ENCODE measurements around the gene TMEM220.
"Not testable (repeated sequence)": the region's sequence is repeated elsewhere in the genome, so short reads cannot be mapped to it uniquely, and the experiment has no call there.

The TMEM220 gene

GRCh38 chr17:10754861-10755591 is 25.2 kb upstream of the TMEM220 start:
- no peak for DNase-seq (ENCODE audit: low read depth in 2 of 2)

GRCh38 chr17:10754109-10754508 is 24.3 kb upstream of the TMEM220 start:
- DNase-seq (ENCODE audit: low read depth in 2 of 2) = no peak

- DNase-seq (ENCODE audit: low read depth in 2 of 2) = no peak
Measured at GRCh38 chr17:10752696-10753095, 22.9 kb upstream of the TMEM220 start.

- no peak for DNase-seq (ENCODE audit: low read depth in 2 of 2)
Measured at GRCh38 chr17:10751563-10751962, 21.7 kb upstream of the TMEM220 start.

GRCh38 chr17:10750210-10750609 is 20.4 kb upstream of the TMEM220 start:
- no peak for DNase-seq (ENCODE audit: low read depth in 2 of 2)

- no peak for DNase-seq (ENCODE audit: low read depth in 2 of 2)
Measured at GRCh38 chr17:10748531-10749181, 18.8 kb upstream of the TMEM220 start.

GRCh38 chr17:10745231-10745630 is 15.4 kb upstream of the TMEM220 start:
- DNase-seq (ENCODE audit: low read depth in 2 of 2) = no peak

GRCh38 chr17:10744501-10745000 is 14.7 kb upstream of the TMEM220 start:
- no peak for DNase-seq (ENCODE audit: low read depth in 2 of 2)

- no peak for DNase-seq (ENCODE audit: low read depth in 2 of 2)
Measured at GRCh38 chr17:10743316-10744009, 13.6 kb upstream of the TMEM220 start.

GRCh38 chr17:10742431-10742830 is 12.6 kb upstream of the TMEM220 start:
- no peak for DNase-seq (ENCODE audit: low read depth in 2 of 2)

- DNase-seq (ENCODE audit: low read depth in 2 of 2) = no peak
Measured at GRCh38 chr17:10741416-10742135, 11.8 kb upstream of the TMEM220 start.

- DNase-seq (ENCODE audit: low read depth in 2 of 2) = no peak
Measured at GRCh38 chr17:10739386-10739785, 9.6 kb upstream of the TMEM220 start.

- no peak for DNase-seq (ENCODE audit: low read depth in 2 of 2)
Measured at GRCh38 chr17:10738521-10739258, 8.9 kb upstream of the TMEM220 start.

GRCh38 chr17:10737736-10738135 is 7.9 kb upstream of the TMEM220 start:
- DNase-seq (ENCODE audit: low read depth in 2 of 2) = no peak

GRCh38 chr17:10737168-10737622 is 7.4 kb upstream of the TMEM220 start:
- no peak for DNase-seq (ENCODE audit: low read depth in 2 of 2)

GRCh38 chr17:10735821-10736220 is 6.0 kb upstream of the TMEM220 start:
- no peak for DNase-seq (ENCODE audit: low read depth in 2 of 2)

GRCh38 chr17:10735251-10735650 is 5.4 kb upstream of the TMEM220 start:
- no peak for DNase-seq (ENCODE audit: low read depth in 2 of 2)

GRCh38 chr17:10733666-10734065 is 3.8 kb upstream of the TMEM220 start:
- no peak for DNase-seq (ENCODE audit: low read depth in 2 of 2)

GRCh38 chr17:10732121-10732520 is 2.3 kb upstream of the TMEM220 start:
- DNase-seq (ENCODE audit: low read depth in 2 of 2) = not testable (repeated sequence)

- no peak for DNase-seq (ENCODE audit: low read depth in 2 of 2)
Measured at GRCh38 chr17:10731408-10731879, 1.6 kb upstream of the TMEM220 start.

- DNase-seq (ENCODE audit: low read depth in 2 of 2) = not testable (repeated sequence)
Measured at GRCh38 chr17:10730247-10730646, 424 bp upstream of the TMEM220 start.
